OCI-LY7 (cell line): ENCODE results near the gene PCK2. TPM values are rescaled to one million over a fixed set of nuclear protein-coding genes. Genes with fewer than 3 reads are reported as not detected.

ENCODE experiments used
- BruUV-seq: library from RNA; stranded (reverse); fragments of 400-500 nt; replicated peaks from 2 replicates; lab custom pipeline; 2021; lab: Mats Ljungman, UMichigan
- CTCF ChIA-PET: fragments of 300-600 bp; sonication (Branson Sonifier 250); formaldehyde crosslinking; loops from one replicate; lab custom pipeline; 2022; ENCODE audit warnings: antibody characterized with exemption; ENCODE audit not compliant: unreplicated experiment; lab: Charles Lee
- POLR2A ChIA-PET: fragments of 300-600 bp; sonication (Branson Sonifier 250); formaldehyde crosslinking; loops from one replicate; lab custom pipeline; 2022; ENCODE audit warnings: antibody characterized with exemption; lab: Charles Lee
- DNase-seq: peaks from one replicate; pipeline ENCODE4 v3.0.0-alpha.2; 2015; ENCODE audit warnings: low spot score
- H2AFZ ChIP-seq: fragments of 200-600 bp; sonication (generic), shearing (Covaris generic); 2 replicates; pipeline ENCODE4 v1.6.1; 2014; ENCODE audit warnings: mild to moderate bottlenecking, antibody characterized with exemption, low read length, moderate library complexity
- H3K27ac ChIP-seq: fragments of 200-600 bp; sonication (generic); 2 replicates; pipeline ENCODE4 v1.5.1; 2014; ENCODE audit warnings: mixed run types, low read depth, mild to moderate bottlenecking, moderate library complexity, low read length, inconsistent platforms; ENCODE audit not compliant: poor library complexity, severe bottlenecking
- H3K36me3 ChIP-seq: fragments of 200-600 bp; sonication (generic); 2 replicates; pipeline ENCODE4 v1.6.1; 2014; ENCODE audit warnings: mild to moderate bottlenecking, antibody characterized with exemption, low read length, moderate library complexity, mixed read lengths; ENCODE audit not compliant: insufficient read depth
- H3K4me1 ChIP-seq: fragments of 200-600 bp; sonication (generic); 2 replicates; pipeline ENCODE4 v1.5.1; 2014; ENCODE audit warnings: mild to moderate bottlenecking, low read length; ENCODE audit not compliant: insufficient read depth, poor library complexity, severe bottlenecking
- H3K4me2 ChIP-seq: fragments of 200-600 bp; sonication (generic); 2 replicates; pipeline ENCODE4 v1.6.1; 2014; ENCODE audit warnings: mild to moderate bottlenecking, low read length
- H3K4me3 ChIP-seq: fragments of 200-600 bp; sonication (generic); 2 replicates; pipeline ENCODE4 v1.5.1; 2014; ENCODE audit warnings: mild to moderate bottlenecking, low read depth, low read length; ENCODE audit not compliant: poor library complexity, severe bottlenecking
- H3K79me2 ChIP-seq: fragments of 200-600 bp; sonication (generic); 2 replicates; pipeline ENCODE4 v1.6.1; 2016; ENCODE audit warnings: low read depth, mild to moderate bottlenecking, low read length, moderate library complexity, mixed read lengths; ENCODE audit not compliant: insufficient read depth
- H3K9me2 ChIP-seq: fragments of 200-600 bp; sonication (generic); 2 replicates; pipeline ENCODE4 v1.6.1; 2016; ENCODE audit warnings: mild to moderate bottlenecking, low read length, mixed read lengths; ENCODE audit not compliant: insufficient read depth
- H3K9me3 ChIP-seq: fragments of 200-600 bp; sonication (generic); 2 replicates; pipeline ENCODE4 v1.6.1; 2014; ENCODE audit warnings: mild to moderate bottlenecking, mixed run types, low read length, mixed read lengths
- H4K20me1 ChIP-seq: fragments of 200-600 bp; sonication (generic); 2 replicates; pipeline ENCODE4 v1.6.1; 2014; ENCODE audit warnings: mild to moderate bottlenecking, antibody characterized with exemption, low read length, moderate library complexity, mixed read lengths; ENCODE audit not compliant: insufficient read depth
- CTCF ChIP-seq: fragments of 200-600 bp; sonication (generic); conservative IDR thresholded peaks from 2 replicates; pipeline ENCODE4 v1.5.1; 2014; ENCODE audit warnings: mild to moderate bottlenecking, antibody characterized with exemption, low read length, moderate library complexity, mixed read lengths
- EZH2phosphoT487 ChIP-seq: fragments of 200-600 bp; sonication (generic); IDR thresholded peaks from 2 replicates; pipeline ENCODE4 v1.6.1; 2018; ENCODE audit warnings: low read depth, borderline replicate concordance, mild to moderate bottlenecking, mixed run types, antibody characterized with exemption, low read length, moderate library complexity, mixed read lengths
- intact Hi-C: fragments of 100-400 bp; cut with micrococcal nuclease; formaldehyde crosslinking; loops from one replicate; pipeline ENCODE4 v1.10.0; 2022; ENCODE audit not compliant: unreplicated experiment
- total RNA-seq, 2 experiments: library from RNA; depleted of rRNA in 1 of 2; stranded (reverse); fragments of >200 nt in 1 of 2; shearing (Covaris generic) in 1 of 2; gene quantifications; 2 replicates each; pipeline ENCODE4 v1.2.3, GENCODE V29; 2014 to 2022

Gene PCK2
- total RNA-seq, 2 experiments from 2014 or later: 43.6 to 130 TPM

DNA sequence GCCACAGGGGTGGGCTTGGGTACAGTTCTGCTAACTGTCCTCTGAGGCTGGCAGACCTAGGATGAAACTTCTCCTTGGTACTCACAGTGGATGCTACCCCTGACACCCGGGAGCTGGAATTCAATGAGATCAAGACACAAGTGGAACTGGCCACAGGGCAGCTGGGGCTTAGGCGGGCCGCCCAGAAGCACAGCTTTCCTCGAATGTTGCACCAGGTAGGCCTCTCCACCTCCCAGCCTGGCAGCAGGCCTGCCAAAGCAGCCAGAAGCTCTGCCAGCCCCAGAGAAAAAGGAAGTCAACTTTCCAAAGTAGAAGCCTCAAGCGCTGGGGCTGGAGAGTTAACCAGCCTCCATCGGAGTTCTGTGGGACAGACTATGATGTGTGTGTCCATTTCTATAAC is 23.1 kb downstream of the PCK2 start:
- no TSS peak for BruUV-seq
- Histone ChIP-seq H3K4me2 (peak overlapping the region; percentile 95; the same call in 1 of the 2 replicates), H3K9me2 (no peaks in the 10 kb centered on the region), H4K20me1 (no peaks in the 10 kb centered on the region), H3K4me3 (no peak overlapping the region), H3K36me3 (peaks cover 50% of the 10 kb centered on the region), H3K79me2 (peaks cover 8% of the 10 kb centered on the region; the same call in 1 of the 2 replicates), H3K27ac (no peak overlapping the region), H2AFZ (no peak overlapping the region), H3K4me1 (peaks cover 15% of the 10 kb centered on the region), H3K9me3 (no peaks in the 10 kb centered on the region)
- DNase-seq: no peak
- intact Hi-C loops: no loop called here
- TF ChIP-seq EZH2phosphoT487 (no peak), CTCF (no peak)
- ChIA-PET POLR2A (interaction anchor here (1.1 to 4.2 kb wide), 3 partner anchors 10 to 24 kb away, joined by 3 to 64 read pairs (median 3); partner anchors contain the start of genes EMC9 and PCK2), CTCF (no interaction called here)

- Histone ChIP-seq H3K79me2 (peaks cover 8% of the 10 kb centered on the region; the same call in 1 of the 2 replicates), H3K9me2 (no peaks in the 10 kb centered on the region), H3K4me3 (no peak overlapping the region), H3K27ac (no peak overlapping the region), H3K4me1 (peaks cover 11% of the 10 kb centered on the region), H3K36me3 (peaks cover 65% of the 10 kb centered on the region), H2AFZ (no peak overlapping the region), H3K4me2 (no peak overlapping the region), H4K20me1 (no peaks in the 10 kb centered on the region), H3K9me3 (no peaks in the 10 kb centered on the region)
- BruUV-seq: no TSS peak
- POLR2A ChIA-PET: interaction anchor here (0.6 kb wide), 1 partner anchor 15 kb away, joined by 3 read pairs; no protein-coding TSS in a partner anchor
- TF ChIP-seq CTCF: no peak
- no peak for TF ChIP-seq EZH2phosphoT487
- no peak for DNase-seq
- intact Hi-C loops: no loop called here
- CTCF ChIA-PET: no interaction called here
These were observed 25.6 kb downstream of the PCK2 start for GRCh38 chr14:24119691-24120090.

GRCh38 chr14:24121210-24121609 is 27.1 kb downstream of the PCK2 start:
- H3K27ac ChIP-seq: no peak overlapping the region
- intact Hi-C loops: no loop called here

More at GRCh38 chr14:24121210-24121609, 27.1 kb downstream of the PCK2 start:
- DNase-seq: no peak
- Histone ChIP-seq H3K9me3 (no peaks in the 10 kb centered on the region), H3K36me3 (peaks cover 65% of the 10 kb centered on the region), H3K79me2 (no peaks in the 10 kb centered on the region), H3K4me1 (peaks cover 2% of the 10 kb centered on the region), H2AFZ (no peak overlapping the region), H4K20me1 (no peaks in the 10 kb centered on the region), H3K4me3 (no peak overlapping the region), H3K9me2 (no peaks in the 10 kb centered on the region), H3K4me2 (no peak overlapping the region)
- TF ChIP-seq EZH2phosphoT487 (no peak), CTCF (no peak)
- BruUV-seq: no TSS peak
- POLR2A ChIA-PET: interaction anchor here (0.7 kb wide), 1 partner anchor 14 kb away, joined by 3 read pairs; no protein-coding TSS in a partner anchor
- CTCF ChIA-PET: no interaction called here
